GM23338 (cell line): Measurements from ENCODE around the gene ADRA1B. TPM values are rescaled to one million over a fixed set of nuclear protein-coding genes. Genes with fewer than 3 reads are reported as not detected.
A peak's percentile ranks its signal among the peaks of the same experiment; 100 is the strongest.

ENCODE experiments used
- ATAC-seq: fragments of 200-7000 bp; cut with Tn5 transposase; 3 replicates; pipeline ENCODE4 v1.9.1; 2020
- DNase-seq: peaks from one replicate; pipeline ENCODE4 v3.0.0-alpha.2; 2015; ENCODE audit warnings: low spot score
- H2AFZ ChIP-seq: fragments of 200-600 bp; sonication (generic); 2 replicates; pipeline ENCODE4 v1.8.0; 2016; ENCODE audit warnings: antibody characterized with exemption, mild to moderate bottlenecking, moderate library complexity
- H3F3A ChIP-seq: fragments of 200-600 bp; sonication (generic); replicated peaks from 2 replicates; pipeline ENCODE4 v1.8.0; 2017; ENCODE audit warnings: antibody characterized with exemption, mixed run types, low read depth
- H3K27ac ChIP-seq: fragments of 200-600 bp; sonication (generic); 2 replicates; pipeline ENCODE4 v1.6.1; 2016; ENCODE audit warnings: low read depth
- H3K27me3 ChIP-seq: fragments of 200-600 bp; sonication (generic); 2 replicates; pipeline ENCODE4 v1.8.0; 2016; ENCODE audit warnings: mild to moderate bottlenecking, mixed run types, moderate library complexity; ENCODE audit not compliant: insufficient read depth
- H3K36me3 ChIP-seq: fragments of 200-600 bp; sonication (generic); 2 replicates; pipeline ENCODE4 v1.8.0; 2016; ENCODE audit warnings: mild to moderate bottlenecking; ENCODE audit not compliant: insufficient read depth
- H3K4me1 ChIP-seq: fragments of 200-600 bp; sonication (generic); 2 replicates; pipeline ENCODE4 v1.8.0; 2016; ENCODE audit warnings: mild to moderate bottlenecking, moderate library complexity; ENCODE audit not compliant: insufficient read depth
- H3K4me2 ChIP-seq: fragments of 200-600 bp; sonication (generic); 2 replicates; pipeline ENCODE4 v1.7.1; 2017; ENCODE audit warnings: mixed run types
- H3K4me3 ChIP-seq: fragments of 200-600 bp; sonication (generic); 2 replicates; pipeline ENCODE4 v1.6.1; 2016; ENCODE audit warnings: mixed run types
- H3K79me2 ChIP-seq: fragments of 200-600 bp; sonication (generic); replicated peaks from 2 replicates; pipeline ENCODE4 v1.8.0; 2017; ENCODE audit warnings: mild to moderate bottlenecking; ENCODE audit not compliant: insufficient read depth
- H3K9me2 ChIP-seq: fragments of 200-600 bp; sonication (generic); 2 replicates; pipeline ENCODE4 v1.8.0; 2017; ENCODE audit not compliant: insufficient read depth
- H4K20me1 ChIP-seq: fragments of 200-600 bp; sonication (generic); replicated peaks from 2 replicates; pipeline ENCODE4 v1.8.0; 2017; ENCODE audit warnings: mild to moderate bottlenecking; ENCODE audit not compliant: insufficient read depth
- H3K27ac Mint-ChIP-seq: 2 replicates; pipeline ENCODE4 v1.8.0; 2020; ENCODE audit warnings: inconsistent platforms, mild to moderate bottlenecking, moderate library complexity, mixed read lengths
- H3K27me3 Mint-ChIP-seq: 3 replicates; pipeline ENCODE4 v1.8.0; 2022; ENCODE audit warnings: low read depth, mild to moderate bottlenecking, moderate library complexity, mixed read lengths, inconsistent platforms; ENCODE audit not compliant: insufficient read depth, poor library complexity
- H3K36me3 Mint-ChIP-seq: 3 replicates; pipeline ENCODE4 v1.8.0; 2021; ENCODE audit warnings: low read depth, mild to moderate bottlenecking, inconsistent platforms, moderate library complexity, mixed read lengths
- H3K4me1 Mint-ChIP-seq: 3 replicates; pipeline ENCODE4 v1.8.0; 2020; ENCODE audit warnings: mild to moderate bottlenecking, inconsistent platforms, mixed read lengths
- H3K4me3 Mint-ChIP-seq: 3 replicates; pipeline ENCODE4 v1.8.0; 2021; ENCODE audit warnings: moderate library complexity, mild to moderate bottlenecking, inconsistent platforms, mixed read lengths
- H3K9me3 Mint-ChIP-seq: 3 replicates; pipeline ENCODE4 v1.8.0; 2020; ENCODE audit warnings: moderate library complexity, mild to moderate bottlenecking, inconsistent platforms, mixed read lengths
- CREB1 ChIP-seq: fragments of 250-450 bp; sonication (Bioruptor Pico); IDR thresholded peaks from 2 replicates; pipeline ENCODE4 v1.5.0; 2020; ENCODE audit warnings: low read depth, mild to moderate bottlenecking, moderate library complexity
- EZH2phosphoT487 ChIP-seq: fragments of 200-600 bp; sonication (generic); IDR thresholded peaks from one replicate; pipeline ENCODE4 v1.8.1; 2018; ENCODE audit warnings: antibody characterized with exemption; ENCODE audit not compliant: unreplicated experiment
- JUNB ChIP-seq: IDR thresholded peaks from one replicate; pipeline ENCODE4 v1.6.1; 2016; ENCODE audit warnings: antibody characterized with exemption; ENCODE audit not compliant: unreplicated experiment
- STAT1 ChIP-seq: IDR thresholded peaks from one replicate; pipeline ENCODE4 v1.6.1; 2016; ENCODE audit warnings: antibody characterized with exemption; ENCODE audit not compliant: unreplicated experiment
- ZNF331 ChIP-seq: fragments of 250-450 bp; sonication (Bioruptor Pico); IDR thresholded peaks from 2 replicates; pipeline ENCODE4 v1.5.0; 2020; ENCODE audit warnings: low read depth, mild to moderate bottlenecking, moderate library complexity
- polyA plus RNA-seq: library from polyadenylated mRNA; unstranded; fragments of >200 nt; fragmentation: Nextera tagmentation; extraction: Ambion mirVana; gene quantifications from 2 replicates; pipeline ENCODE4 v1.2.1, GENCODE V29; 2016
- total RNA-seq: library from RNA; depleted of rRNA; stranded (reverse); fragments of >200 nt; shearing (Covaris generic); gene quantifications from 2 replicates; pipeline ENCODE4 v1.2.3, GENCODE V29; 2014
- TF ChIP-seq, protein P1 (sequence below): IDR thresholded peaks from 2 replicates; pipeline ENCODE4 v1.6.1; 2016; ENCODE audit warnings: antibody characterized with exemption
- TF ChIP-seq, protein P2 (sequence below), 2 experiments: fragments of 200-600 bp in 1 of 2; sonication (generic) in 1 of 2; conservative IDR thresholded peaks; 2 replicates each; pipeline versions ENCODE4 v1.5.1 to v1.6.1; 2016 to 2017; ENCODE audit warnings: antibody characterized with exemption in 2 of 2, low read depth in 2 of 2, mild to moderate bottlenecking in 2 of 2, moderate library complexity in 1 of 2
- TF ChIP-seq, protein P3 (sequence below): IDR thresholded peaks from one replicate; pipeline ENCODE4 v1.6.1; 2018; ENCODE audit warnings: antibody characterized with exemption; ENCODE audit not compliant: unreplicated experiment

The ADRA1B gene
- total and polyA plus RNA-seq, 2 experiments from 2014 or later: not detected

GRCh38 chr5:159908591-159908940 lies 7.7 kb upstream of the ADRA1B start:
- DNase-seq (no peak), ATAC-seq (no peak)
- H3K4me1 Mint-ChIP-seq: peaks cover 13% of the 10 kb centered on the region
- Histone ChIP-seq H3K36me3 (no peaks in the 10 kb centered on the region), H3K27me3 (no peaks in the 10 kb centered on the region), H3K4me1 (peaks cover 8% of the 10 kb centered on the region), H3K4me3 (no peak overlapping the region), H3K79me2 (no peaks in the 10 kb centered on the region), H2AFZ (peak overlapping the region; percentile 87), H3K4me2 (peak overlapping the region; percentile 52), H3F3A (no peaks in the 10 kb centered on the region), H3K27ac (no peak overlapping the region), H3K9me2 (no peaks in the 10 kb centered on the region), H4K20me1 (no peaks in the 10 kb centered on the region)
- H3K27ac Mint-ChIP-seq: no peak overlapping the region
- H3K36me3 Mint-ChIP-seq: no peaks in the 10 kb centered on the region
- H3K27me3 Mint-ChIP-seq: no peaks in the 10 kb centered on the region
- H3K9me3 Mint-ChIP-seq: no peaks in the 10 kb centered on the region
- TF ChIP-seq EZH2phosphoT487: no peak
- TF ChIP-seq STAT1: no peak
- TF ChIP-seq, protein P1, sequence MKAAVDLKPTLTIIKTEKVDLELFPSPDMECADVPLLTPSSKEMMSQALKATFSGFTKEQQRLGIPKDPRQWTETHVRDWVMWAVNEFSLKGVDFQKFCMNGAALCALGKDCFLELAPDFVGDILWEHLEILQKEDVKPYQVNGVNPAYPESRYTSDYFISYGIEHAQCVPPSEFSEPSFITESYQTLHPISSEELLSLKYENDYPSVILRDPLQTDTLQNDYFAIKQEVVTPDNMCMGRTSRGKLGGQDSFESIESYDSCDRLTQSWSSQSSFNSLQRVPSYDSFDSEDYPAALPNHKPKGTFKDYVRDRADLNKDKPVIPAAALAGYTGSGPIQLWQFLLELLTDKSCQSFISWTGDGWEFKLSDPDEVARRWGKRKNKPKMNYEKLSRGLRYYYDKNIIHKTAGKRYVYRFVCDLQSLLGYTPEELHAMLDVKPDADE: no peak
- TF ChIP-seq ZNF331 (CRISPR knock-in tag): no peak
- TF ChIP-seq, protein P2, sequence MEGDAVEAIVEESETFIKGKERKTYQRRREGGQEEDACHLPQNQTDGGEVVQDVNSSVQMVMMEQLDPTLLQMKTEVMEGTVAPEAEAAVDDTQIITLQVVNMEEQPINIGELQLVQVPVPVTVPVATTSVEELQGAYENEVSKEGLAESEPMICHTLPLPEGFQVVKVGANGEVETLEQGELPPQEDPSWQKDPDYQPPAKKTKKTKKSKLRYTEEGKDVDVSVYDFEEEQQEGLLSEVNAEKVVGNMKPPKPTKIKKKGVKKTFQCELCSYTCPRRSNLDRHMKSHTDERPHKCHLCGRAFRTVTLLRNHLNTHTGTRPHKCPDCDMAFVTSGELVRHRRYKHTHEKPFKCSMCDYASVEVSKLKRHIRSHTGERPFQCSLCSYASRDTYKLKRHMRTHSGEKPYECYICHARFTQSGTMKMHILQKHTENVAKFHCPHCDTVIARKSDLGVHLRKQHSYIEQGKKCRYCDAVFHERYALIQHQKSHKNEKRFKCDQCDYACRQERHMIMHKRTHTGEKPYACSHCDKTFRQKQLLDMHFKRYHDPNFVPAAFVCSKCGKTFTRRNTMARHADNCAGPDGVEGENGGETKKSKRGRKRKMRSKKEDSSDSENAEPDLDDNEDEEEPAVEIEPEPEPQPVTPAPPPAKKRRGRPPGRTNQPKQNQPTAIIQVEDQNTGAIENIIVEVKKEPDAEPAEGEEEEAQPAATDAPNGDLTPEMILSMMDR (conservative IDR thresholded peaks at IDR 0.05; ENCODE audit: low read depth in 2 of 2): no peak
- TF ChIP-seq JUNB: no peak
- TF ChIP-seq CREB1: no peak
- H3K4me3 Mint-ChIP-seq: no peak overlapping the region

- Mint-ChIP-seq H3K27me3 (no peaks in the 10 kb centered on the region), H3K4me3 (no peak overlapping the region), H3K27ac (no peak overlapping the region), H3K9me3 (no peaks in the 10 kb centered on the region), H3K36me3 (no peaks in the 10 kb centered on the region), H3K4me1 (peaks cover 13% of the 10 kb centered on the region)
- peak overlapping the region; percentile 87 for H2AFZ ChIP-seq
- no peak overlapping the region for H3K27ac ChIP-seq
- H3K4me1 ChIP-seq: peaks cover 8% of the 10 kb centered on the region
- H3K4me3 ChIP-seq: no peak overlapping the region
- H3K27me3 ChIP-seq: peaks cover under 1% of the 10 kb centered on the region; the same call in 1 of the 2 replicates
- TF ChIP-seq, protein P3, sequence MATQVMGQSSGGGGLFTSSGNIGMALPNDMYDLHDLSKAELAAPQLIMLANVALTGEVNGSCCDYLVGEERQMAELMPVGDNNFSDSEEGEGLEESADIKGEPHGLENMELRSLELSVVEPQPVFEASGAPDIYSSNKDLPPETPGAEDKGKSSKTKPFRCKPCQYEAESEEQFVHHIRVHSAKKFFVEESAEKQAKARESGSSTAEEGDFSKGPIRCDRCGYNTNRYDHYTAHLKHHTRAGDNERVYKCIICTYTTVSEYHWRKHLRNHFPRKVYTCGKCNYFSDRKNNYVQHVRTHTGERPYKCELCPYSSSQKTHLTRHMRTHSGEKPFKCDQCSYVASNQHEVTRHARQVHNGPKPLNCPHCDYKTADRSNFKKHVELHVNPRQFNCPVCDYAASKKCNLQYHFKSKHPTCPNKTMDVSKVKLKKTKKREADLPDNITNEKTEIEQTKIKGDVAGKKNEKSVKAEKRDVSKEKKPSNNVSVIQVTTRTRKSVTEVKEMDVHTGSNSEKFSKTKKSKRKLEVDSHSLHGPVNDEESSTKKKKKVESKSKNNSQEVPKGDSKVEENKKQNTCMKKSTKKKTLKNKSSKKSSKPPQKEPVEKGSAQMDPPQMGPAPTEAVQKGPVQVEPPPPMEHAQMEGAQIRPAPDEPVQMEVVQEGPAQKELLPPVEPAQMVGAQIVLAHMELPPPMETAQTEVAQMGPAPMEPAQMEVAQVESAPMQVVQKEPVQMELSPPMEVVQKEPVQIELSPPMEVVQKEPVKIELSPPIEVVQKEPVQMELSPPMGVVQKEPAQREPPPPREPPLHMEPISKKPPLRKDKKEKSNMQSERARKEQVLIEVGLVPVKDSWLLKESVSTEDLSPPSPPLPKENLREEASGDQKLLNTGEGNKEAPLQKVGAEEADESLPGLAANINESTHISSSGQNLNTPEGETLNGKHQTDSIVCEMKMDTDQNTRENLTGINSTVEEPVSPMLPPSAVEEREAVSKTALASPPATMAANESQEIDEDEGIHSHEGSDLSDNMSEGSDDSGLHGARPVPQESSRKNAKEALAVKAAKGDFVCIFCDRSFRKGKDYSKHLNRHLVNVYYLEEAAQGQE: no peak
- TF ChIP-seq, protein P2 (conservative IDR thresholded peaks at IDR 0.05; ENCODE audit: low read depth in 2 of 2): peak in 1 of 2 experiments; percentile 17; a peak in 2 of 4 replicates
- TF ChIP-seq CREB1: no peak
- H3K36me3 ChIP-seq: no peaks in the 10 kb centered on the region
- no peak overlapping the region for H3K4me2 ChIP-seq
- no peaks in the 10 kb centered on the region for H3K9me2 ChIP-seq
- H3F3A ChIP-seq: no peaks in the 10 kb centered on the region
- H4K20me1 ChIP-seq: no peaks in the 10 kb centered on the region
- H3K79me2 ChIP-seq: no peaks in the 10 kb centered on the region
- no peak for DNase-seq
- no peak for ATAC-seq
These were observed 7.2 kb upstream of the ADRA1B start for GRCh38 chr5:159909126-159909525.
